Measurements from ENCODE around the gene ZBTB18. TPM values are rescaled to one million over a fixed set of nuclear protein-coding genes. Genes with fewer than 3 reads are reported as not detected.

The ZBTB18 gene
- total RNA-seq, 2 experiments from 2014 or later: 9.9 to 18.9 TPM

DNA sequence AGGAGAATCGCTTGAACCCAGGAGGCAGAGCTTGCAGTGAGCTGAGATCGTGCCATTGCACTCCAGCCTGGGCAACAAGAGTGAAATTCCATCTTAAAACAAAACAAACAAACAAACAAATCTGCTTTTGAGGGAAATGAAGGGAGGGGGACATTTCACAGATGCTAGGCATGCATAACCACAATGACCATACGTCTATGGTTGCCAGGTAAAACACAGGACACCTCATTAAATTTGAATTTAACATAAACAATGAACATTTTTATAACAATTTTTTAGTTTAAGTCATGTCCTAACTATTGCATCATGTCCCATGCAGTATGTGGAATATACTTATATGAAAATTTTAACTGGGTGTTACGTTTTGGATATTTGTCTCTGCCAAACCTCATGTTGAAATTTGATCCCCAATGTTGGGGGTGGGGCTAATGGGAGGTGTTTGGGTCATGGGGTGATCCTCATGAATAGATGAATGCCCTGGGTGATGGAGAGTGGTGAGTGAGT, 31.0 kb upstream of the ZBTB18 start:
- H3K4me1 ChIP-seq (ENCODE audit: insufficient read depth, low read length, poor library complexity, severe bottlenecking): no peaks in the 10 kb centered on the region
- no peaks in the 10 kb centered on the region for H3K79me2 ChIP-seq (ENCODE audit: insufficient read depth, low read depth, low read length)
- H3K27ac ChIP-seq (ENCODE audit: low read depth, low read length, poor library complexity, severe bottlenecking): no peak overlapping the region
- no peaks in the 10 kb centered on the region for H3K36me3 ChIP-seq (ENCODE audit: insufficient read depth, low read length)
- BruUV-seq (replicated peaks): no TSS peak
- no peak overlapping the region for H2AFZ ChIP-seq (ENCODE audit: low read length)
- no peaks in the 10 kb centered on the region for H3K9me2 ChIP-seq (ENCODE audit: insufficient read depth, low read length)
- no peak overlapping the region for H3K4me3 ChIP-seq (ENCODE audit: low read depth, low read length, poor library complexity, severe bottlenecking)
- CTCF ChIA-PET (ENCODE audit: unreplicated experiment): no interaction called here
- no peak overlapping the region for H3K4me2 ChIP-seq (ENCODE audit: low read length)
- TF ChIP-seq EZH2phosphoT487 (IDR thresholded peaks at IDR 0.05; ENCODE audit: borderline replicate concordance, low read depth, low read length): no peak
- TF ChIP-seq, protein P1, sequence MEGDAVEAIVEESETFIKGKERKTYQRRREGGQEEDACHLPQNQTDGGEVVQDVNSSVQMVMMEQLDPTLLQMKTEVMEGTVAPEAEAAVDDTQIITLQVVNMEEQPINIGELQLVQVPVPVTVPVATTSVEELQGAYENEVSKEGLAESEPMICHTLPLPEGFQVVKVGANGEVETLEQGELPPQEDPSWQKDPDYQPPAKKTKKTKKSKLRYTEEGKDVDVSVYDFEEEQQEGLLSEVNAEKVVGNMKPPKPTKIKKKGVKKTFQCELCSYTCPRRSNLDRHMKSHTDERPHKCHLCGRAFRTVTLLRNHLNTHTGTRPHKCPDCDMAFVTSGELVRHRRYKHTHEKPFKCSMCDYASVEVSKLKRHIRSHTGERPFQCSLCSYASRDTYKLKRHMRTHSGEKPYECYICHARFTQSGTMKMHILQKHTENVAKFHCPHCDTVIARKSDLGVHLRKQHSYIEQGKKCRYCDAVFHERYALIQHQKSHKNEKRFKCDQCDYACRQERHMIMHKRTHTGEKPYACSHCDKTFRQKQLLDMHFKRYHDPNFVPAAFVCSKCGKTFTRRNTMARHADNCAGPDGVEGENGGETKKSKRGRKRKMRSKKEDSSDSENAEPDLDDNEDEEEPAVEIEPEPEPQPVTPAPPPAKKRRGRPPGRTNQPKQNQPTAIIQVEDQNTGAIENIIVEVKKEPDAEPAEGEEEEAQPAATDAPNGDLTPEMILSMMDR (conservative IDR thresholded peaks at IDR 0.05; ENCODE audit: low read length): no peak
- intact Hi-C loops (cut with micrococcal nuclease; ENCODE audit: unreplicated experiment): no loop called here
- H4K20me1 ChIP-seq (ENCODE audit: insufficient read depth, low read length): no peaks in the 10 kb centered on the region
- POLR2A ChIA-PET: no interaction called here
- DNase-seq (ENCODE audit: low spot score): no peak
- no peaks in the 10 kb centered on the region for H3K9me3 ChIP-seq (ENCODE audit: low read length)

DNA sequence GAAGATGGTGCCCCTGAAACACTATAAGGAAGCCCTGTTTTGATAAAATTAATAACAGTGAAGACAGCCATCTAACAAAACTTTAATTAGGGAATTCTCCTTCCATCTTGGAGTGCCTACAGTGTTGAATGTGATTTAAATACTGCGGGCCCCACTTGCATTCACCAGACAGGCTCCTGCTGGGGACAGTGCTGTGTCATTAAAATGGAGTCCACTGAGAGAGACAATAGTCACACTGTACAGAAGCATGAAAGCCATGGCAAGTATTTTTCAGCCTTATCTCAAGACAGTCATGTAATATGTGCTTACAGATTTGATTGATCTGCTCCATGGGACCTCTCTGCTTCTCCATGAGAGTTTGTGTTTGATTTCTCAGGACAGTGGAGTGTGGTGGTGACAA, 29.7 kb upstream of the ZBTB18 start:
- Histone ChIP-seq H3K9me2 (ENCODE audit: insufficient read depth, low read length) (no peaks in the 10 kb centered on the region), H3K4me3 (ENCODE audit: low read depth, low read length, poor library complexity, severe bottlenecking) (no peak overlapping the region), H3K4me2 (ENCODE audit: low read length) (no peak overlapping the region), H2AFZ (ENCODE audit: low read length) (no peak overlapping the region), H3K4me1 (ENCODE audit: insufficient read depth, low read length, poor library complexity, severe bottlenecking) (no peaks in the 10 kb centered on the region), H3K27ac (ENCODE audit: low read depth, low read length, poor library complexity, severe bottlenecking) (no peak overlapping the region), H3K36me3 (ENCODE audit: insufficient read depth, low read length) (no peaks in the 10 kb centered on the region), H4K20me1 (ENCODE audit: insufficient read depth, low read length) (no peaks in the 10 kb centered on the region), H3K9me3 (ENCODE audit: low read length) (no peaks in the 10 kb centered on the region), H3K79me2 (ENCODE audit: insufficient read depth, low read depth, low read length) (no peaks in the 10 kb centered on the region)
- no peak for DNase-seq (ENCODE audit: low spot score)
- POLR2A ChIA-PET: no interaction called here
- no TSS peak for BruUV-seq (replicated peaks)
- TF ChIP-seq, protein P1 (conservative IDR thresholded peaks at IDR 0.05; ENCODE audit: low read length): no peak
- no peak for TF ChIP-seq EZH2phosphoT487 (IDR thresholded peaks at IDR 0.05; ENCODE audit: borderline replicate concordance, low read depth, low read length)
- CTCF ChIA-PET (ENCODE audit: unreplicated experiment): no interaction called here
- intact Hi-C loops (cut with micrococcal nuclease; ENCODE audit: unreplicated experiment): no loop called here

DNA sequence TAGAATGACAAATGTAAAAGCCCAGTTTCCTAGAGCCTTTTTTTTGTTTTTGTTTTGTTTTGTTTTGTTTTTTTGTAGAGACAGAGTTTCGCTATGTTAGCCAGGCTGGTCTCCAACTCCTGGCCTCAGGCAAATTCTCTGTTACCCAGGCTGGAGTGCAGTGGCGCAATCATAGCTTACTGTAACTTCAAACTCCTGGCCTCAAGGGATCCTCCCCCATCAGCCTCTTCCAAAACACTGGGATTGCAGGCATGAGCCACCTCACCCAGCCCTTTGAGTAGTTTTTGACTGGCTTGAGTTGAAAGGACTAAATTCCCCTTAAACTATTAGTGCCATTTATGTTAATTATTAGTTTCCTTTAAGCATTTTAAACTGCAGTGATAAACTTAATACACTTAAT, 28.8 kb upstream of the ZBTB18 start:
- CTCF ChIA-PET (ENCODE audit: unreplicated experiment): no interaction called here
- H4K20me1 ChIP-seq (ENCODE audit: insufficient read depth, low read length): no peaks in the 10 kb centered on the region
- H3K9me3 ChIP-seq (ENCODE audit: low read length): no peaks in the 10 kb centered on the region
- H3K79me2 ChIP-seq (ENCODE audit: insufficient read depth, low read depth, low read length): no peaks in the 10 kb centered on the region
- no peaks in the 10 kb centered on the region for H3K36me3 ChIP-seq (ENCODE audit: insufficient read depth, low read length)
- TF ChIP-seq, protein P1 (conservative IDR thresholded peaks at IDR 0.05; ENCODE audit: low read length): no peak
- TF ChIP-seq EZH2phosphoT487 (IDR thresholded peaks at IDR 0.05; ENCODE audit: borderline replicate concordance, low read depth, low read length): no peak
- no peaks in the 10 kb centered on the region for H3K9me2 ChIP-seq (ENCODE audit: insufficient read depth, low read length)
- H3K4me1 ChIP-seq (ENCODE audit: insufficient read depth, low read length, poor library complexity, severe bottlenecking): no peaks in the 10 kb centered on the region
- intact Hi-C loops (cut with micrococcal nuclease; ENCODE audit: unreplicated experiment): no loop called here
- no peak overlapping the region for H2AFZ ChIP-seq (ENCODE audit: low read length)
- H3K27ac ChIP-seq (ENCODE audit: low read depth, low read length, poor library complexity, severe bottlenecking): no peak overlapping the region
- POLR2A ChIA-PET: no interaction called here
- no peak overlapping the region for H3K4me3 ChIP-seq (ENCODE audit: low read depth, low read length, poor library complexity, severe bottlenecking)
- BruUV-seq (replicated peaks): no TSS peak
- H3K4me2 ChIP-seq (ENCODE audit: low read length): no peak overlapping the region
- DNase-seq (ENCODE audit: low spot score): no peak
